Ishikawa (cell line): Measurements from ENCODE around the gene CBLB.

Experiments used
- CEBPB ChIP-seq: IDR thresholded peaks from 2 replicates; pipeline ENCODE4 v1.6.1; 2012
- CREB1 ChIP-seq: IDR thresholded peaks from 2 replicates; pipeline ENCODE4 v1.6.1; 2012; ENCODE audit warnings: low read depth
- EGR1 ChIP-seq: IDR thresholded peaks from 2 replicates; pipeline ENCODE4 v1.6.1; 2012
- EP300 ChIP-seq: IDR thresholded peaks from 2 replicates; pipeline ENCODE4 v1.6.1; 2012; ENCODE audit warnings: borderline replicate concordance
- FOXM1 ChIP-seq: IDR thresholded peaks from 2 replicates; pipeline ENCODE4 v1.6.1; 2012; ENCODE audit warnings: low read depth, borderline replicate concordance
- NFIC ChIP-seq: IDR thresholded peaks from 2 replicates; pipeline ENCODE4 v1.6.1; 2012
- RAD21 ChIP-seq: IDR thresholded peaks from 2 replicates; pipeline ENCODE4 v1.6.1; 2012; ENCODE audit warnings: low read depth
- REST ChIP-seq: IDR thresholded peaks from 2 replicates; pipeline ENCODE4 v1.6.1; 2012; ENCODE audit warnings: low read depth, mild to moderate bottlenecking
- TAF1 ChIP-seq: IDR thresholded peaks from 2 replicates; pipeline ENCODE4 v1.6.1; 2012; ENCODE audit warnings: low read depth, mild to moderate bottlenecking
- TEAD4 ChIP-seq: IDR thresholded peaks from 2 replicates; pipeline ENCODE4 v1.6.1; 2012
- YY1 ChIP-seq: IDR thresholded peaks from 2 replicates; pipeline ENCODE4 v1.6.1; 2012; ENCODE audit warnings: low read depth
- TF ChIP-seq, protein P1 (sequence below): IDR thresholded peaks from 2 replicates; pipeline ENCODE4 v1.6.1; 2012

DNA sequence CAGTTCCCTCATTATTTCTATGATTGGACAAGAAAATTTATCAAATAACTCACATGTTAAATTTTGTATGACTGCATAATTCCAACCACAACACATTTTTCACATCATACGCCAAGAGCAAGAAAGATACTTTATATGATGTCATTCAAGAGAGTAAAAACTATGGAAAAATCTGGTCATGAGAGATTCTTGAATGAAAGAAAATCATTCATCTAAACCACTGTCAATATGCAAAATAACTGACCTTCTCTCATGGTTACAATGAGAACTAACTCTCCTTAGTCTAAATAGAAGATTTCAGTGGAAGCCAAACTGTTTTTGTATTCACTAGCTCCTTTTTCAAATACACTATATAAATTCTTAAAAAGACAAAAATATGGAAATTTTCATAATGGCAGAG, 124.6 kb downstream of the CBLB start:
- no peak for TF ChIP-seq EGR1
- TF ChIP-seq EP300: no peak
- TF ChIP-seq YY1: no peak
- no peak for TF ChIP-seq TAF1
- no peak for TF ChIP-seq CEBPB
- TF ChIP-seq FOXM1: no peak
- no peak for TF ChIP-seq REST
- TF ChIP-seq NFIC: no peak
- TF ChIP-seq TEAD4: no peak
- TF ChIP-seq, protein P1, sequence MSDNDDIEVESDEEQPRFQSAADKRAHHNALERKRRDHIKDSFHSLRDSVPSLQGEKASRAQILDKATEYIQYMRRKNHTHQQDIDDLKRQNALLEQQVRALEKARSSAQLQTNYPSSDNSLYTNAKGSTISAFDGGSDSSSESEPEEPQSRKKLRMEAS: no peak
- TF ChIP-seq CREB1: no peak
- no peak for TF ChIP-seq RAD21
